22Rv1 (cell line): ENCODE data around the gene HOXA9.
A peak's percentile ranks its signal among the peaks of the same experiment; 100 is the strongest.

Experiments
- H3K27ac ChIP-seq: fragments of 450-650 bp; 2 replicates; pipeline ENCODE4 v1.5.1; 2017
- CTCF ChIP-seq: fragments of 450-650 bp; IDR thresholded peaks from 2 replicates; pipeline ENCODE4 v1.5.1; 2017; ENCODE audit warnings: mild to moderate bottlenecking
- ZFX ChIP-seq: fragments of 450-650 bp; IDR thresholded peaks from 2 replicates; pipeline ENCODE4 v1.6.1; 2017; ENCODE audit warnings: antibody characterized with exemption, borderline replicate concordance

The HOXA9 gene

GRCh38 chr7:27210441-27211083, 45.2 kb upstream of the HOXA9 start:
- H3K27ac ChIP-seq = no peak overlapping the region
- TF ChIP-seq CTCF = peak; percentile 95
- no peak for TF ChIP-seq ZFX

GRCh38 chr7:27209933-27210440, 44.6 kb upstream of the HOXA9 start:
- no peak overlapping the region for H3K27ac ChIP-seq
- TF ChIP-seq ZFX (no peak), CTCF (no peak)

GRCh38 chr7:27208998-27209397, 43.7 kb upstream of the HOXA9 start:
- no peak for TF ChIP-seq ZFX
- TF ChIP-seq CTCF = no peak
- no peak overlapping the region for H3K27ac ChIP-seq

- TF ChIP-seq CTCF = no peak
- no peak for TF ChIP-seq ZFX
- no peak overlapping the region for H3K27ac ChIP-seq
These were observed 42.1 kb upstream of the HOXA9 start for GRCh38 chr7:27207348-27207985.

GRCh38 chr7:27205325-27206280, 40.3 kb upstream of the HOXA9 start:
- TF ChIP-seq CTCF (no peak), ZFX (no peak)
- H3K27ac ChIP-seq = no peak overlapping the region

GRCh38 chr7:27204851-27205322, 39.5 kb upstream of the HOXA9 start:
- TF ChIP-seq ZFX (no peak), CTCF (no peak)
- H3K27ac ChIP-seq = no peak overlapping the region
